Measurements from ENCODE around the gene SH2D4B.

- TF ChIP-seq CTCF (IDR thresholded peaks at IDR 0.05) (no peak), POLR2A (IDR thresholded peaks at IDR 0.05) (no peak)
Observed at GRCh38 chr10:80501913-80502521, 35.7 kb upstream of the SH2D4B start.
